DND-41 (cell line): ENCODE results near the gene TTLL6.

Experiments used
- EZH2 ChIP-seq: IDR thresholded peaks from 3 replicates; pipeline ENCODE4 v1.6.1; 2012; ENCODE audit warnings: borderline replicate concordance, low read depth, mild to moderate bottlenecking, moderate library complexity, low read length, inconsistent platforms; ENCODE audit not compliant: severe bottlenecking
- TF ChIP-seq, protein P1 (sequence below): IDR thresholded peaks from 2 replicates; pipeline ENCODE4 v1.5.1; 2012; ENCODE audit warnings: borderline replicate concordance, low read length, moderate library complexity, mild to moderate bottlenecking; ENCODE audit not compliant: poor library complexity, severe bottlenecking; ENCODE audit errors: extremely low read depth

DNA sequence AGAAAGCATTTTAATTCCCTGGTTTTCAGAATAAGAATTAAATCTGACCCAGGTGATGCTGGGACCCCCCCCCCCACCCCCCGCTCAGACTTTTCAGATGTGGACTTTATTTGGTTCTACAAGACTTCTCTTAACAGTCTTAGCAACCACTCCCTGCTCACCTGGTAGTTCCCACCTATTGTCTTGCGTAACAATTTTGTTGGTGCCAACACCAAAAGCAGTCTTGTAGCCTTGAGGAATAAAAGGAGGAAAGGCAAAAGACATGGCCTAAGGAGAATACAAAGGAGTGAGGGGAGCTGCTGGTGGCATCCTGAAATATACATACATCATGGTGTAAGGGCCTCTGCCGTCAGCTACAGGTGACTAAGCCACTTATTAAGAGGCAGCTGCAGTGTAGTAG lies 5.0 kb downstream of the TTLL6 start:
- TF ChIP-seq, protein P1, sequence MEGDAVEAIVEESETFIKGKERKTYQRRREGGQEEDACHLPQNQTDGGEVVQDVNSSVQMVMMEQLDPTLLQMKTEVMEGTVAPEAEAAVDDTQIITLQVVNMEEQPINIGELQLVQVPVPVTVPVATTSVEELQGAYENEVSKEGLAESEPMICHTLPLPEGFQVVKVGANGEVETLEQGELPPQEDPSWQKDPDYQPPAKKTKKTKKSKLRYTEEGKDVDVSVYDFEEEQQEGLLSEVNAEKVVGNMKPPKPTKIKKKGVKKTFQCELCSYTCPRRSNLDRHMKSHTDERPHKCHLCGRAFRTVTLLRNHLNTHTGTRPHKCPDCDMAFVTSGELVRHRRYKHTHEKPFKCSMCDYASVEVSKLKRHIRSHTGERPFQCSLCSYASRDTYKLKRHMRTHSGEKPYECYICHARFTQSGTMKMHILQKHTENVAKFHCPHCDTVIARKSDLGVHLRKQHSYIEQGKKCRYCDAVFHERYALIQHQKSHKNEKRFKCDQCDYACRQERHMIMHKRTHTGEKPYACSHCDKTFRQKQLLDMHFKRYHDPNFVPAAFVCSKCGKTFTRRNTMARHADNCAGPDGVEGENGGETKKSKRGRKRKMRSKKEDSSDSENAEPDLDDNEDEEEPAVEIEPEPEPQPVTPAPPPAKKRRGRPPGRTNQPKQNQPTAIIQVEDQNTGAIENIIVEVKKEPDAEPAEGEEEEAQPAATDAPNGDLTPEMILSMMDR = no peak
- TF ChIP-seq EZH2 = no peak
